CD4-positive, alpha-beta T cell treated with Interleukin-1 beta for 1 hour (primary cell): ENCODE measurements around the gene SIVA1.

Source experiments
- DNase-seq, 2 donors: peaks; one replicate each; pipeline ENCODE4 v3.0.0-alpha.2; 2020 to 2022

The SIVA1 gene

GRCh38 chr14:104751539-104752422 lies 1.2 kb upstream of the SIVA1 start:
- peak in 1 of 2 donors; percentile 13 for DNase-seq

GRCh38 chr14:104752423-104752734 lies 568 bp upstream of the SIVA1 start:
- no peak for DNase-seq

GRCh38 chr14:104753528-104754212 lies 723 bp downstream of the SIVA1 start:
- DNase-seq = no peak

- DNase-seq = no peak
These were observed 1.4 kb downstream of the SIVA1 start for GRCh38 chr14:104754213-104754851.

GRCh38 chr14:104755621-104756020 lies 2.7 kb downstream of the SIVA1 start:
- no peak for DNase-seq

GRCh38 chr14:104756477-104757237 lies 3.7 kb downstream of the SIVA1 start:
- no peak for DNase-seq

- no peak for DNase-seq
These were observed 4.3 kb downstream of the SIVA1 start for GRCh38 chr14:104757238-104757585.

- DNase-seq = no peak
These were observed 4.9 kb downstream of the SIVA1 start for GRCh38 chr14:104757681-104758392.

- no peak for DNase-seq
These were observed 6.3 kb downstream of the SIVA1 start for GRCh38 chr14:104758981-104759969.

GRCh38 chr14:104765517-104765916 lies 12.6 kb downstream of the SIVA1 start:
- no peak for DNase-seq

- DNase-seq = no peak
These were observed 13.4 kb downstream of the SIVA1 start for GRCh38 chr14:104766256-104766862.

- DNase-seq = no peak
These were observed 14.1 kb downstream of the SIVA1 start for GRCh38 chr14:104766863-104767633.

- DNase-seq = no peak
These were observed 14.6 kb downstream of the SIVA1 start for GRCh38 chr14:104767634-104767918.

- DNase-seq = peak; percentile 87 to 91
These were observed 15.7 kb downstream of the SIVA1 start for GRCh38 chr14:104768437-104769323.

GRCh38 chr14:104769324-104770071 lies 16.6 kb downstream of the SIVA1 start:
- DNase-seq = no peak

GRCh38 chr14:104770072-104770579 lies 17.2 kb downstream of the SIVA1 start:
- no peak for DNase-seq

GRCh38 chr14:104770851-104771272 lies 17.9 kb downstream of the SIVA1 start:
- no peak for DNase-seq

GRCh38 chr14:104771374-104771773 lies 18.4 kb downstream of the SIVA1 start:
- no peak for DNase-seq
